ENCODE results near the gene AGBL3. TPM values are rescaled to one million over a fixed set of nuclear protein-coding genes. Genes with fewer than 3 reads are reported as not detected.

AGBL3 gene
- total and polyA plus RNA-seq, 9 of the 15 experiments (the other 6 are each of a cell fraction or from before 2014, with no cell fraction given) = 0.54 to 2.9 (median 1.7) TPM

DNA sequence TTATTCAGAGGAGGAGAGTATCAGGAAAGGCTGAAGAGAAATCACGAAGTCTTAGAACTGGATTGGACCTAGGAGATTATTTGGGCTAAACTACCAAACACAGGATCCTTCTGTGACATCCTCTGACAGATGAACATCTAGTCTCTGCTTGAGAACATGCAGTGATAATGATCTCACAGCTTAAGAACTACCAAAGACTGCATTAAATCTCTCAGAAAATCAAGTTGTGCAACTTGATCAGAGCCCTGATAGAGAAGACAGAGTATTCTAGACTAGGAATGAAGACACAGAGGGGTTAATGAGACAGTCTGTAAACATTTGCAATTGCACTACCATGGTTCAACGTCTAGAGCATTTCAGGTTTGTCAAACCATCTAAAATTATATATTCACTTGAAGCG lies 37.1 kb upstream of the AGBL3 start:
- no peak overlapping the region for H2AFZ ChIP-seq (ENCODE audit: low read depth, low read length)
- H3K79me2 ChIP-seq (ENCODE audit: control insufficient read depth, insufficient read depth, low read length) = no peaks in the 10 kb centered on the region
- DNase-seq (ENCODE audit: extremely low read depth in 1 of 4, low spot score in 3 of 4) (no peak), ATAC-seq (no peak), FAIRE-seq (no peak)
- WGBS (ENCODE audit: insufficient coverage, low coverage, missing lambda C conversion rate) = 3% methylated on average over 3 of the region's 3 CpGs
- H3K9me1 ChIP-seq (ENCODE audit: control insufficient read depth, insufficient read depth, low read length) = no peaks in the 10 kb centered on the region
- no TSS peak for BruUV-seq (replicated peaks)
- intact Hi-C loops (cut with micrococcal nuclease) (loop anchor here (10.0 kb wide), 1 partner anchor 434 kb away; no protein-coding TSS in a partner anchor), in situ Hi-C loops (cut with MboI) (loop anchor here (5.0 to 10.0 kb wide), 2 partner anchors 322 to 504 kb away; no protein-coding TSS in a partner anchor)
- TF ChIP-seq COPS2 (conservative IDR thresholded peaks at IDR 0.05) = no peak
- TF ChIP-seq NR4A1 (CRISPR knock-in tag; IDR thresholded peaks at IDR 0.05) = no peak
- TF ChIP-seq NR4A1 (tag; IDR thresholded peaks at IDR 0.05) = no peak
- TF ChIP-seq RBBP5 (IDR thresholded peaks at IDR 0.05; ENCODE audit: borderline replicate concordance, insufficient read depth, low read length, poor library complexity, severe bottlenecking) = no peak
- no peak for TF ChIP-seq PCBP2 (IDR thresholded peaks at IDR 0.05; ENCODE audit: low read depth, low read length, poor library complexity, severe bottlenecking)
- no peak for TF ChIP-seq ZNF165 (CRISPR knock-in tag; IDR thresholded peaks at IDR 0.05; ENCODE audit: borderline replicate concordance)
- no peak for TF ChIP-seq ZNF316 (IDR thresholded peaks at IDR 0.05)
- TF ChIP-seq CBX2 (IDR thresholded peaks at IDR 0.05; ENCODE audit: insufficient read depth, low read length, poor library complexity, severe bottlenecking) = no peak
- no peak for TF ChIP-seq MEF2D (tag; conservative IDR thresholded peaks at IDR 0.05; ENCODE audit: low read depth)
- no peak for TF ChIP-seq ESRRB (CRISPR knock-in tag; IDR thresholded peaks at IDR 0.05; ENCODE audit: borderline replicate concordance)
- TF ChIP-seq, protein P1, sequence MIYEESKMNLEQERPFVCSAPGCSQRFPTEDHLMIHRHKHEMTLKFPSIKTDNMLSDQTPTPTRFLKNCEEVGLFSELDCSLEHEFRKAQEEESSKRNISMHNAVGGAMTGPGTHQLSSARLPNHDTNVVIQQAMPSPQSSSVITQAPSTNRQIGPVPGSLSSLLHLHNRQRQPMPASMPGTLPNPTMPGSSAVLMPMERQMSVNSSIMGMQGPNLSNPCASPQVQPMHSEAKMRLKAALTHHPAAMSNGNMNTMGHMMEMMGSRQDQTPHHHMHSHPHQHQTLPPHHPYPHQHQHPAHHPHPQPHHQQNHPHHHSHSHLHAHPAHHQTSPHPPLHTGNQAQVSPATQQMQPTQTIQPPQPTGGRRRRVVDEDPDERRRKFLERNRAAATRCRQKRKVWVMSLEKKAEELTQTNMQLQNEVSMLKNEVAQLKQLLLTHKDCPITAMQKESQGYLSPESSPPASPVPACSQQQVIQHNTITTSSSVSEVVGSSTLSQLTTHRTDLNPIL (CRISPR knock-in tag; IDR thresholded peaks at IDR 0.05) = no peak
- no peak overlapping the region for H3K9ac ChIP-seq (ENCODE audit: insufficient read depth in 1 of 2, low read depth in 2 of 2, low read length in 2 of 2)
- peaks cover 6 to 13% of the 10 kb centered on the region in 2 experiments; a peak in 3 of 5 replicates for H3K27me3 ChIP-seq (ENCODE audit: control insufficient read depth in 2 of 2, insufficient read depth in 2 of 2, low read length in 2 of 2)
- H3K4me2 ChIP-seq (ENCODE audit: insufficient read depth, low read length) = no peak overlapping the region
- H3K9me3 ChIP-seq (replicated peaks; ENCODE audit: control insufficient read depth, insufficient read depth, low read depth, low read length) = no peaks in the 10 kb centered on the region
- CTCF ChIA-PET (ENCODE audit: low intra/inter-chr PET ratio) = no interaction called here
- H3K27ac ChIP-seq (ENCODE audit: extremely low read depth, low read depth, low read length) = no peak overlapping the region
- no peaks in the 10 kb centered on the region for H3K36me3 ChIP-seq (ENCODE audit: control insufficient read depth, insufficient read depth, low read length)
- H3K4me3 ChIP-seq = no peak overlapping the region
- no peaks in the 10 kb centered on the region; a peak in 1 of 5 replicates for H3K4me1 ChIP-seq (replicated peaks in 1 of 2; ENCODE audit: control insufficient read depth in 2 of 2, insufficient read depth in 2 of 2, low read length in 2 of 2)
- no peaks in the 10 kb centered on the region for H4K20me1 ChIP-seq (replicated peaks; ENCODE audit: control insufficient read depth, insufficient read depth, low read length)
- POLR2A ChIA-PET = interaction anchor here (0.5 to 1.0 kb wide), 2 partner anchors 9 to 178 kb away, joined by 3 read pairs; no protein-coding TSS in a partner anchor
